GM21737 (cell line): ENCODE results near the gene FKBP1A.

ENCODE experiments used
- ATAC-seq: cut with Tn5 transposase; IDR thresholded peaks from one replicate; pipeline ENCODE4 v1.9.1; 2021; ENCODE audit warnings: mild to moderate bottlenecking, moderate library complexity; ENCODE audit not compliant: unreplicated experiment

The FKBP1A gene

DNA sequence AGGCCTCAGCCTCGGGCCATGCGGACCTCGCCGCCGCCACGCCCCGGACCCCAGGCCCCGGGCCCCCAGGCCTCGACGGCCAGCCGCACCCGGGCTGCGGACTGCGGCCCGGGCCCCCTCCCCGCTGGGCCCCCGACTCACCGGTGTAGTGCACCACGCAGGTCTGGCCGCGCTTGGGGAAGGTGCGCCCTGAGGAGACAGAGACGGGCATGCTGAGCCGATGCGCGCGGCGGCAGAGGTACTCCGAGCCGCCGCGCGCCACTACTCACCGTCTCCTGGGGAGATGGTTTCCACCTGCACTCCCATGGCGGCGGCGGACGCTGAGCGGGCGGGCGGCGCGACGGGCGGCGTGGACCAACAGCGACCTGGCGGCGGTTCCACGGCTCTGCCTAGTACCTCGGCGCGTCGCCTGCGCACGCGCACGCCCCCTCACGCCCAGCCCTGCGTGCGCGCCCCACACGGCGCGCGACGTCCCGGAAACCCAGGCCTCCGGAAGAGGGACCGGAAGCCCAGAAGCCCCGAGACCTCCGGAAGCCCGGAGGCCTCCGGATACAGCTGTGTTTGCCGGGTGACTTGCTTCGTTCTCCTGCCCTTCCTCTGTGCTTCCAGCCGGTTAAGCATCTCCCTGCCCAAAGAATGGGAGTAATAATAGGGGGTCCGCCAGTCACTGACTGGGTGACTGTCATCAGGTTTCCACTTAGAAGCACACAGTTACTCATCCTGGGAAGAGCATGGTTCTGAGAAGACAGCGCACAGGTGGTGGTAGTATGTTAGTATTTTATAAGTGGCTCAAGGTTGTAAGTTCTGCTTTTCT is at the start of gene FKBP1A:
Gene FKBP1A (minus strand): TSS at position 362 of the 814 bp plus-strand sequence. CDS start 56 bp downstream, at position 306.
- peak; percentile 89 for ATAC-seq

DNA sequence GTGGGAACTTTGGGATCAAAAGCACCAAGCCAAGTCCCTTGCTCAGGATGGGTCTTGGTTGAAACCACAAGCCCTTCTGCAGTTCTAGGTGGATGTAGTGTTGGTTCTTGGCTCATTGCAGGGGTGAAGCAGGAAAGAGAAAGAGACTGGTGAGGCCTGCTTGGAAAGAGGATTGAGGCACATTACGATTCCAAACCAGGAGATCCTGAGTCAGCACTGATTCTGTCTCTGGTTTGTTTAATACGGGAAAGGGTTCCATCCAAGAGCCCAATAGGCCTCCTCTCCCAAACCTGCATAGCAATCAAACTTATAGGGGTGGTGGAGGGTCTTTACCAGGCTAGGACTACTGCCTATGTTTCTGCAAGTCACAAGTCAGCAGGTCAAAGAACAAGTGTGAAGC is 49.5 kb upstream of the FKBP1A start:
- ATAC-seq, result no peak

DNA sequence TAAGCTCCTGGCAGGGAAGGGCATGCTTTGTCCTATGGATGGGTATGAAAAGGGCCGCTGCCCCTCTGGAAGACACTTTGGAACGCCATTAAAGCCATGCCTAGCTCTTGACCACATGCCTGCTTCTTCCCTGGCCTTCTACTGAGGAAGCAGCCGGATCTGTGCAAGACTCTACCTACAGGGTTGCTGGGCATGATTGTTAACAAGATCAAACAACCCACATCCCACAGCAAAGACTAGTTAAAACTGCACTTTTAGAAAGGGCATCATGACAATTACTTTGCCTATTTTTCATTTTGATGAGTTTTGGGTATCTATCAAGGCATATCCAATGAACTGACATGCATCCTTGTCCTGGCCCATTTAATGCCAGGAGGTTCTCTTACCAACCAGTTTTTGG is 48.3 kb upstream of the FKBP1A start:
- no peak for ATAC-seq

DNA sequence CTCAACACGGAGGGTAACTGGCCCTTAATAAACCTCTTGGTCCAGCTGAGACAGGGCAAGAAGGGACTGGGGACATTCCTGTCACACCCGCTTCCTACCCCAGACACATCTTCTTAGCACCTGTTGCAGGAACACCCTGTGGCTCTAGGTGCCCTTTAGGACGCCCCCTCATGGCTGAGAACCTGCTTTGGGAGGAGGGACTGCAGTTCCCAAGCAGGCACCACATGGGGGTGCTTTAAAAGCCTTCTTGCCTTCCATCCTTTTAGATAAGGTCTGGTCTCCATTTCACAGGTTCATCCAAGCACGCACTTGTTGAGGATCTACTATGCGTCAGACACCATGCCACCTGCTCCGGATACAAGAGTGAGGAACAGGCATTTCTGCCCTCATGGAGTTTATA is 47.2 kb upstream of the FKBP1A start:
- no peak for ATAC-seq

DNA sequence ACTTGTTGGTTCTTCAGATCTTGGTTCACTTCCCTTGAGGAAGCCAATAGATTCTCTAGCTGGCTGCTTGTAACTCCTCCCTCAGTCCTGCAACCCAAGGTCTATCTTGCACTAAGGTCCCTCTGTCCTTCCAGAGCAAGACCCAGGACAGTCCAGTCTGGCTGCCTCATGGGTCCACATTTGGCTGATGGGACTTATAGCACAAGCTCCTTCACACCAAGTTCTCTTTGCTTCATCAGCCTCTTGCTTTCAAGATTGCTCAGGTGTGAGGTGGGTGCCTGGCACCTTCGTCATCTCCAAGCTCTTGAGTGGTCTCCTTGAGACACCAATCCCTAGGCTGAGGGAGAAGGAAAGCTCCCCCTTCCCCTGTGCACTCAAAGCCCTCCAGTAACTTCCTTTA is 45.5 kb upstream of the FKBP1A start:
- no peak for ATAC-seq

DNA sequence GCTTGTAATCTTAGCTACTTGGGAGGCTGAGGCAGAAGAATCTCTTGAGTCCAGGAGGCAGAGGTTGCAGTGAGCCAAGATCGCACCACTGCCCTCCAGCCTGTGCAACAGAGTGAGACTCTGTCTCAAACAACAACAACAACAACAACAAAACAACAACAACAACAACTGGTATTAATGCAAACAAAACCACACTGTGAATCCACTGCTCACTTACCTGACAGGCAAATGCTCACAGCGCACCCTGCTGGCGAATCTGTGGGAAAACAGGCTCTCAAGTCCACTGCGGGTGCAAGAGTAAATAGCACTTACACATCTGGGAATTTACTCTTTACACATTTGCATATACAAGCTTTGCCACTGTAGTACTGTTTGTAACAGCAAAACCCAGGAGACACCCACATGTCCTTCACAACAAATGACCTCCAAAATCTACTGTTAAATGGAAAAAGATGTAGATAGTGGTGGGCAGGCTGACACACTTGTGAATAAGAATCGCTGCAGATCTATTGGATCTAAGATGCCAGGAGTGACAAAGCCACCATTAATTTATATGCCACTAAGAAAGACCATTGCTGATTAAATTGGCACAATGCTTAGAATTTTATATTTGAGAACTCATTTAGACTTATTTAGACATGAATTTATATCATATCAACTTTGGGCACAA is 44.5 kb upstream of the FKBP1A start:
- ATAC-seq, result no peak

DNA sequence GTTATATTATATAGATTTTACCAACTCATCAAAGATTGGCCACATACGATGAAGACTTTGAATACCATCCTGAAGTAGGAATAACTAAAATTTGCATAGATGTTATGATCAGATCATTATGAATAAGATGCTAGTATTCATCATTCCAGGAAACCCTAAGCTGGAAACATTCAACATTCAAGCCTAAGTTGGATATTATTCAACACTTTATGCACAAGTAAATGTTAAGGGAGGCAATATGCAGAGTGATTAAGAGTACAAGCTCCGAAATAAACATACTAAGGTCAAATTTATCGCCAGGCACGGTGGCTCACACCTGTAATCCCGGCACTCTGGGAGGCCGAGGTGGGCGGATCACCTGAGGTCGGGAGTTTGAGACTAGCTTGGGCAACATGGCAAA is 43.4 kb upstream of the FKBP1A start:
- ATAC-seq, result no peak

DNA sequence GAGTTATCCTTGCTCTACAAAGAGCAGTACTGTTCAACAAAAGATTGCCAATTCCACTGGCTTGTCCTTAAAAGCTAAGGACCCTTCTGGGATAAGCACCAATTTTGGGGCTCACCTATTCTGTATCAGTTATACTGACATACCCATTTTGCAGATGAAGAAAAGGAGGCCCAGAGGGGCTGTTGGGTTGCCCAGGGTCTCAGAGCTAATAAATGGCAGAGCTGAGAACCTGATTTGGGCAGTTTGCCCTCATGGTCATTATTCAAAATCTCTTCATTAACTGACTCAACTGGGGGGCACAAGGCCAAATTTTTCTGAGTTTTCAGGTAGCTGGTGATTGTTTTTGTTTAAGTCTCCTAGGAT is 42.5 kb upstream of the FKBP1A start:
- ATAC-seq, result no peak

DNA sequence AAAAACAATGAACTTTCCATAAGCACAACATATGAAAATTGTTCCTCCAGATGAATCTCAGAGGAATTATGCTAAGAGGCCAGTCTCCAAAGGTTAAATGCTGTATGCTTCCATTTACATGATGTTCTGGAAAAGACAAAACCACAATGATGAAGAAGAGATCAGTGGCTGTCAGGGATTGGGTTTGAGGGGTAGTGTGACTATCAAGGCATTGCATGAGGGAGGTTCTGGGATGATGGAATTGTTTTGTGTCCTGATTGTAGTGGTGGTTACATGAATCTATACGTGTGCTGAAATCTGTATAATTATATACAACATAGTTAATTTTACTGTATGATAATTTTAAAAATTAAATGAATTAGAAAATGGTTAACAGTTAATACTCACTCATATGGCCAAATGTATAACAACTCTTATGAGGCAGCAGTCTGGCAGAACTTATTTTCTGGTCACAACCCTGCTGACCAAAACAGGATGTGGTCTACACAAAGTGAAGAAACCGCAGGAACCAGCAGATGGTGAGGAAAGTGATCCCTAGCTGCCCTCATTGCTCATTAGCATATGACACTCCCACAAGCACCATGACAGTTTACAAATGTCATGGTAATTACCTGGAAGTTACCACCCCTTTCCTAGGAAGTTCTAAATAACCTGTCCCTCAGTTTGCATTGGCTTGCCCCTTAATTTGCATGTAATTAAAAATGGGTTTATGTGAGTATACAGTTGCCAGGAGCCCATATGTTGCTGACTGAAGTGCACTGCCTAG is 41.9 kb upstream of the FKBP1A start:
- ATAC-seq, result peak; percentile 87

DNA sequence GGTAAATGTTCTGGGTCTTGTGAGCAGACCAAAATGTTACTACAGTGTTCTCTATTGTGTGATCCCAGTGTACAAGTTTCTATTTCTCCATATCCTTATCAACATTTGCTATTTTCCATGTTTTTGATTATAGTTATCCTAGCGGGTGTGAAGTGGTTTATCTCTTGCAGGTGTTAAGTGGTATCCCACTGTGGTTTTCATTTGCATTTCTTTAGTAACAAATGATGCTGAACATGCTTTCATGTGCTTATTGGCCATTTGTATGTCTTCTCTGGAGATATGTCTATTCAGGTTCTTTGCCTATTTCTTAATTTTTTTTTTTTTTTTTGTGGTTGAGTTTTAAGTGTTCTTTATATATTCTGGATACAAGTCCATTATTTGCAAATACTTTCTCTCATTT is 38.3 kb upstream of the FKBP1A start:
- ATAC-seq, result no peak

DNA sequence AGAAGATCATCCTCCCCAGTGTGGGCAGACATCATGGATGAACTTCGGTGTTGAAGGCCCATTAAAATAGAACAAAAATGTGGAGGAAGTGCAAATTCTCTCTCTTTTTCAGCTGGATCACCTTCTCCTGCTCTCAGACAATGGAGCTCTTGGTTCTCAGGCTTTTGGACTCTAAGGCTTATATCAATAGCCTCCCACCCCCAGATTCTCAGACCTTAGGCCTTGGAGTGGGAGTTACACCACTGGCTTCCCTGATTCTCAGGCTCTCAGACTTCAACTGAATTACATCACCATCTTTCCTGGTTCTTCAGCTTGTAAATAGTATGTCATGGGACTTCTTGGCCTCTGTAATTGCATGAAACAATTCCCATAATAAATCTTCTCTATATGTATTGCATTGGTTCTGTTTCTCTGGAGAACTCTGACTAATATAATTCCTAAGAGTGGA is 37.2 kb upstream of the FKBP1A start:
- ATAC-seq, result no peak

DNA sequence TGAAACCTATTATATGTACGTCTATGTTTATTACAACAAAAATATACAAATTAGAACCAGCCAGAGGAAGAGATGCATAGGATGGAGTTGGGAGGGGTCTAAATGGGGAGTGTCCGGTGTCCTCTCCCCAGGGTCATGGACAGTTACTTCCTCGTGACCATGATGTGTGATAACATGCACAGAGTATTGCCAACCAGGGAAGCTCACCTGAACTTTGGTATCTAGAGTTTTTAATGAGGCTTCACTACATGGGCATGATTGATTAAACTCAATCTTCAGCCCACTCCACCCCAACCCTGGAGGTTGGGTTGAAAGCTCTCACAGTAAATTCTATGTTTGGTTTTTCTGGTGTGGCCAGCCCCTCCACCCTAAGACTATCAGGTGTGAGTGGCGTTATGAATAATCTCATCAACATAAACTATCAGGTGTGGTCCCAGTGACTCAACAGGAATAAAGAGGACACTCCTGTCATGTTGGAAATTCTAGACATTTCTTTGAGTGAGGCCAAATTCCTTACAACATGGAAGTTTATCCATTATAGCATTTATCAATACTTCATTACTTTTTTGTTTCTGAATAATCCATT is 36.4 kb upstream of the FKBP1A start:
- ATAC-seq, result no peak

DNA sequence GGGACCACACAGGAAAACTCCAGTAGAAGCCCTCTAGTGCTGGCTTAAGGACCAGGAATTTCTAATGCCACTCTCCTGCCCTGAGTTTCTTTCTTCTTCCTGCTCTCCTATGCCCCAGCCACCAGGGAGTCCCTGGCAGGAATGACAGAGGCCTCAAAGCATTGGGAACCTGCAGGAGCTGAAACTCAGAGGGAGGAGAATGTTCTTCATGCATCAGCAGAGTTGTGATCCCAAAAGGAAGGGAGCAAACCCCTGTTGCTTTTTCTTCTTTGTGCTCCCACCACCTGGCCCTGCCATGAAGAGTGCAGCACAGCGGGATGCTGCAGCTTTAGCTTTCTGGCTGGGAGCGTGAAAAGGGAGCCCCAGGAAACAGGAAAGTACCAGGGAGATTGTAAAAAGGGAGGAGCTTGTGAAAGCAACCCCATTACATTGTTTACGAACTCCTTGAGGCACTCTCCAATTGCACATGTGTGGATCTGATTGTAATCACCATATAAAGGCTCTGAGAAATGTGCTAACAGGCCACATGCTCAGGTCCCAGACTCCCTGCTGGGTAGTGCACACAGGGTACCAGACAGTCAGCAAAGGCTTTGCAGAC is 34.7 kb upstream of the FKBP1A start:
- ATAC-seq, result no peak

DNA sequence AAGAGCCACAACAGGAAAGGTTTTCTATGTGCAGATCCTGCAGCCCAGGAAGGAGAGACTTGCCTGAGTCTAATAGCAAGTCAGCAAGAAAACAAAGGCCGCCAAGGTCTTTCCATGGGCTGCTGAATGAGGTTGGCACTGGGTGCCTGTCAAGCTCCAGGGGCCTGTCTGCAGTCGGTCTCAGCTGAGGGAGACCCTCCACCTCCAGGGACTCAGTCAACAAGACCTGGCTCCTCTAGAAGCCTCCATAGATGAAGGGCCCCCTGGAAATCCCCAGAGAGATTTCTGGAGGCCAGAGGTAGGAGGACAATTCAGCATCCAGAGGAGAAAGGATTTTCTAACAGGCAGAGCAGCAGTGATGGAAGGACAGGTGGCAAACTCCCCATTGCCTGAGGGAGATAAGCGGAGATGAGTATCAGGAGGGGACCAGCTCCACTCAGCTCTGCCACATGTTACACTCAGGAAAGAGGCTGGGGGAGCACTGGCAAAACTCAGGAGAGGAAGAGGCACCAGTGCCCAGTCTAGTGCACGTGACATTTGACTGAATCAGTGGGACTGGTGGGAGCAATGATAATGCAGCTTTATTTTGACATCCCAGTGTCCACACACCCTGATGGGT is 33.5 kb upstream of the FKBP1A start:
- ATAC-seq, result no peak

DNA sequence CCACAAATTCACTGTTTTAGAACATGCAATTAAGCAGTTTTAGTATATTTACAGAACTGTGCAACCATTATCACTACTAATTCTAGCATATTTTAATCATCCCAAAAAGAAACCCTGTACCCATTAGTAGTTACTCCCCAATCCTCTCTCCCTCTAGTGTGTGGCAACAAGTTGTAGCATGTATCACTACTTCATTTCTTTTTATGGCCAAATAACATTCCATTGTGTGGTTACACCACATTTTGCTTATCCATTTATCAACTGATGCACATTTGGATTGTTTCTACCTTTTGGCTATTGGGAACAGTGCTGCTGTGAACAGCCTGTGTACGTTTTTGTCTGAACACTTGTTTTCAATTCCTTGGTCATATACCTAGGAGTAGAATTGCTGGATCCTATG is 31.5 kb upstream of the FKBP1A start:
- ATAC-seq, result no peak

DNA sequence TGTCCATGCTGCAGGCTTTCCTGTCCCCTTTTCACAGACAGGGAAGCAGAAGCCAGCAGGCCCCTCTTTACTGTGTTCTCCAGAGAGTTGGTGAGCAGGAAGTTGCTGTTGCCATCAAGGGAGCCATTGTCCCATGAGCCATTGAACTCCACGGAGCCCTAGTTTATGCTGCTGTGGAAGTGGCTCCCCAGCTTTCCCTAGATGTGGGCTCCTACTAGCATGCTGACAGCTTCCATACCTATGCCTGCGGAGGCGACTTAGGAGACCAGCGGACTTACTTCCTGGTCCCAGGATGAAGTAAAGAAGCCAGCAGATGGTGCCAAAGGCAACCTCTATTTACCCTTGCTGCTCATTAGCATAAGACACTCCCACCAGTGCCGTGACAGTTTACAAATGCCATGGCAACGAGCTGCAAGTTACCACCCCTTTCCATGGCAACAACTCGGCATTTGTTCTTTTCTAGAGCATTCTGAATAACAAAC is 30.8 kb upstream of the FKBP1A start:
- ATAC-seq, result no peak

DNA sequence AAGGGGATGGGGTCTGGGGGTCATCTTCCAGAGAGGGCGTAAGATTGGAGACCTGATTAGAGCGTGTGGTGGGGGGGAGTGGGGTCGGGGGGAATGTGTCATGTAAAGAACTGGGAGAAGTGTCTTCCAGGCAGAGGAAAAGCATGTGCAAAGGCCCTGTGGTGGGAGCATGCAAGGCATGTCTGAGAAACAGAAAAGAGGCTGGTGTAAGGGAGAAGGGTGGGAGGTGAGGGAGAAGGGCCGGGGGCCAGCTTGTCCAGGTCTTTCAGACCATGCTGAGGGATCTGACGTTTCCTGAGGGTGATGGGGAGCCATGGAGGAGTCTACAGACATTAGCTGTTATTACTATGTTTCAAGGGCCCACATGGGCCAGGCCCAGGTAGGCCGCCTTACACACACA is 30.4 kb upstream of the FKBP1A start:
- ATAC-seq, result no peak

DNA sequence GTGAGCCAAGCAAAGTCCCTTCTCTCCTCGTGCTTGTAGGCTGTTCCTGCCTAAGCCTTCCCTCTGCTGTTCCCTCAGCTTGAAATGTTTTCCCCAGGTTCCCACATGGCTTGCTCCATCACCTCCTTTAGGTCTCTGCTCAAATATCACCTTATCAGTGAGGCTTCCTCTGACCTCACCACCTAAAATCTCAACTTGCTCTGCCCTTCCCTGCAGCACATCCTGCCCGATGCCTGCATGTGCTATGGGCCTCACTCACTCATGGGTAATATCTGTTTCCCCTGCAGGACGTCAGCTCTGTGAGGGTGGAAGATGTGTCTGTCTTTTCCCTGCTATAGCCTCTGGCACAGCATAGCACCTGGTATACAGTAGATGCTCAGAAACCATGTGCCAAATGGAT is 29.9 kb upstream of the FKBP1A start:
- no peak for ATAC-seq

DNA sequence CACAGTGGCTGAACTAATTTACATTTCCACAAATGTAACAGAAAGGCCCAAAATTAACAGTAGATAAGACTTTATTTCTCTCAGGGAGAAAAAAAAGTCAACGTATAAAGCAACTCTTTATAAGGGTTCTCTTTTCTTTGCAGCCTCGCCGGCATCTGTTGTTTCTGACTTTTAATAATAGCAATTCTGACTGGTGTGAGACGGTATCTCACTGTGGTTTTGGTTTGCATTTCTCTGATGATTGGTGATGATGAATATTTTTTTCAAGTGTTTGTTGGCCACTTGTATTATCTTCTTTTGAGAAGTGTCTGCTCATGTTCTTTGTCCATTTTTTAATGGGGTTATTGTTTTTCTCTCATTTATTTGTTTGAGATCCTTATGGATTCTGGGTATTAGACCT is 27.2 kb upstream of the FKBP1A start:
- ATAC-seq, result no peak

DNA sequence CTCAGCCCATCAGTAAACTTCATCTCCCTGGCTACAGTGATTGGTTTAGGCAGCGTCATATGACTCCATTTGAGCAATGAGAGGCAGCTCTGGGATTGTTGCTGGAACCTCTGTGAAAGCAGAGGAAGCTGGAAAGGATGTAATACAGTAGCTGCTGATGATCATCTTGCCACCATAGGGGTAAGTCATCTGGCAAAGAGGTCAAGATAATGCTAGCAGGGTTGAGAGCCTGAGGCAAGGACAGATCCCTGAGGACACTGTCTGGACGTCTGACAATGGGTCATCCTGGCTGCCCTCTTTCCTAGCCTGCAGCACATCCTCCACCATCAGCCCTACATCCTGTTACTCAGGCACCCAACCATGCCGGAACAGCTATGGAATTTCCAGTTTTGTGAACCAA is 25.5 kb upstream of the FKBP1A start:
- ATAC-seq, result no peak
